Thoracic aorta (tissue), 2 donors: ENCODE data around the gene PTPN14. TPM values are rescaled to one million over a fixed set of nuclear protein-coding genes. Genes with fewer than 3 reads are reported as not detected.
"Not testable (repeated sequence)": the region's sequence is repeated elsewhere in the genome, so short reads cannot be mapped to it uniquely, and the experiment has no call there.

ENCODE experiments used
- ATAC-seq: fragments of 150-250 bp; one replicate; pipeline ENCODE4 v1.8.0; 2017; ENCODE audit warnings: low read depth; ENCODE audit not compliant: insufficient number of reproducible peaks, low FRiP score
- DNase-seq: peaks from one replicate; pipeline ENCODE4 v3.0.0-alpha.2; 2020; ENCODE audit warnings: low spot score
- H3K27ac ChIP-seq, 2 donors: fragments of 200-600 bp; sonication (generic); 1 replicate in 1 of 2; 2 replicates in 1 of 2; pipeline ENCODE4 v1.5.1; 2016; ENCODE audit warnings: mild to moderate bottlenecking in 2 of 2, moderate library complexity in 2 of 2
- H3K27me3 ChIP-seq: fragments of 200-600 bp; sonication (generic); replicated peaks from 2 replicates; pipeline ENCODE4 v1.6.0; 2016; ENCODE audit warnings: mild to moderate bottlenecking; ENCODE audit not compliant: insufficient read depth
- H3K36me3 ChIP-seq: fragments of 200-600 bp; sonication (generic); one replicate; pipeline ENCODE4 v1.5.1; 2016
- H3K4me1 ChIP-seq, 2 donors: fragments of 200-600 bp; sonication (generic); 1 replicate in 1 of 2; 2 replicates in 1 of 2; pipeline versions ENCODE4 v1.5.1 to v1.6.0; 2016; ENCODE audit warnings: low read depth in 2 of 2, mild to moderate bottlenecking in 1 of 2; ENCODE audit not compliant: control insufficient read depth in 1 of 2
- H3K4me3 ChIP-seq: fragments of 200-600 bp; sonication (generic); 2 replicates; pipeline ENCODE4 v1.5.1; 2016; ENCODE audit warnings: mild to moderate bottlenecking
- H3K9me3 ChIP-seq: fragments of 200-600 bp; sonication (generic); 2 replicates; pipeline ENCODE4 v1.5.1; 2016
- total RNA-seq, 2 donors: library from RNA; depleted of rRNA; stranded (reverse); fragments of >200 nt; gene quantifications; one replicate each; pipeline versions ENCODE4 v1.1.0 to v1.2.3, GENCODE V29; 2016
- TF ChIP-seq, protein P1 (sequence below): fragments of 200-600 bp; sonication (generic); IDR thresholded peaks from one replicate; pipeline ENCODE4 v1.5.1; 2019; ENCODE audit warnings: antibody characterized with exemption

Gene PTPN14
- total RNA-seq, 2 donors from 2014 or later = 33.3 to 63.8 TPM

DNA sequence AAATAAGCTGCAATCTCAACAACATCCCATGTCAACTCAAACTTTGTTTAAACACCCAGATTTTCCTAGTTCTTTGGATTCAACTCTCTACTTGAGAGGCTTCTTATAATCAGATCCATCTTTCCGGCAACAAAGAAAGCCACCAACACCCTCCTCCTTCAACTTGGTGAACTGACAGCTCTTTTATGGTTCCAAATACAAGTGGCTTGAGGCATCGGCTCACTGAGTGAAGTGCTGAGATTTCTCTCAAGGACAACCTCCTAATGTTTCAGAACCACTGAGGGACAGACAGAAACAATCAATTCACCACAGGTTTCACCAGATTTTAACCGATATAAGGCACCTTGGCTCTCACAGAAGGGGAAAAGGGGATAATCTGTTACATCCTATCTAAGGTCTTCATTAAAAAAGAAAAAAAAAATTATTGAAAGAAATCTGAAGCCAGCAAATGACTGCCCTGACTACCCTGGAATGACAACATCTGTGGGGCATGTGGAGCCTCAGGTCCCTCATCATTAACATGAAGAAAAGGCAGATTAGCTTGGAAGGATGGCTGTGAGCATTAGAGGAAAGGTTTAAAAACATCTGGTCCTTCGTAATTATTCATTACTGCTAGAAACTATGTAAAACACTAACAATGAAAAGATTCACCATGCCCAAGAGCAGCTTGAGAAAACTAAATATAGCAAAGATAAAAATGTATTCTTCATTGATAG is 50.9 kb downstream of the PTPN14 start:
- Histone ChIP-seq H3K27me3 (no peaks in the 10 kb centered on the region), H3K27ac (no peak overlapping the region), H3K4me1 (peaks cover 28 to 31% of the 10 kb centered on the region in 2 donors), H3K9me3 (no peaks in the 10 kb centered on the region), H3K36me3 (no peaks in the 10 kb centered on the region), H3K4me3 (no peak overlapping the region)
- TF ChIP-seq, protein P1, sequence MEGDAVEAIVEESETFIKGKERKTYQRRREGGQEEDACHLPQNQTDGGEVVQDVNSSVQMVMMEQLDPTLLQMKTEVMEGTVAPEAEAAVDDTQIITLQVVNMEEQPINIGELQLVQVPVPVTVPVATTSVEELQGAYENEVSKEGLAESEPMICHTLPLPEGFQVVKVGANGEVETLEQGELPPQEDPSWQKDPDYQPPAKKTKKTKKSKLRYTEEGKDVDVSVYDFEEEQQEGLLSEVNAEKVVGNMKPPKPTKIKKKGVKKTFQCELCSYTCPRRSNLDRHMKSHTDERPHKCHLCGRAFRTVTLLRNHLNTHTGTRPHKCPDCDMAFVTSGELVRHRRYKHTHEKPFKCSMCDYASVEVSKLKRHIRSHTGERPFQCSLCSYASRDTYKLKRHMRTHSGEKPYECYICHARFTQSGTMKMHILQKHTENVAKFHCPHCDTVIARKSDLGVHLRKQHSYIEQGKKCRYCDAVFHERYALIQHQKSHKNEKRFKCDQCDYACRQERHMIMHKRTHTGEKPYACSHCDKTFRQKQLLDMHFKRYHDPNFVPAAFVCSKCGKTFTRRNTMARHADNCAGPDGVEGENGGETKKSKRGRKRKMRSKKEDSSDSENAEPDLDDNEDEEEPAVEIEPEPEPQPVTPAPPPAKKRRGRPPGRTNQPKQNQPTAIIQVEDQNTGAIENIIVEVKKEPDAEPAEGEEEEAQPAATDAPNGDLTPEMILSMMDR = no peak
- DNase-seq (no peak), ATAC-seq (no peak)

DNA sequence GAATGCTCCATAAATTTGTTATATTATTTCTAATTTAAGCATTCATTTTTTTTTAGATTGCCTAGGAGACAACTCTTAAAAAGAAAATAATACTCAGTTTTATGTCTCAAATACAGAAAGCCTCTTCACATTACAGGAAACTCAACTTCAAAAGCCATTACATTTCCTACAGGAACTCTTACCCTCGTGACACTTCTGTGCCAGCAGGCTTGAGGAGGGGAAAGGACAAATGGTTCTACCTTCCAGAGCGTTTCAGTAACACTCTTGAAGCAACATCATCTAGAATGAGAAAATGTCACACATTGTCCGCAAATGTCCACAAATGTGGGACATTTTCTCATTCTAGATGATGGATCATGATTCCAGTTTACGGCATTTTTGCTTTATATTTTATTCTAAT is 51.7 kb downstream of the PTPN14 start:
- H3K9me3 ChIP-seq = no peaks in the 10 kb centered on the region
- peaks cover 23 to 26% of the 10 kb centered on the region in 2 donors for H3K4me1 ChIP-seq
- ATAC-seq = no peak
- no peaks in the 10 kb centered on the region for H3K36me3 ChIP-seq
- no peak for DNase-seq
- H3K4me3 ChIP-seq = no peak overlapping the region
- no peaks in the 10 kb centered on the region for H3K27me3 ChIP-seq
- TF ChIP-seq, protein P1 = no peak
- H3K27ac ChIP-seq = no peak overlapping the region

DNA sequence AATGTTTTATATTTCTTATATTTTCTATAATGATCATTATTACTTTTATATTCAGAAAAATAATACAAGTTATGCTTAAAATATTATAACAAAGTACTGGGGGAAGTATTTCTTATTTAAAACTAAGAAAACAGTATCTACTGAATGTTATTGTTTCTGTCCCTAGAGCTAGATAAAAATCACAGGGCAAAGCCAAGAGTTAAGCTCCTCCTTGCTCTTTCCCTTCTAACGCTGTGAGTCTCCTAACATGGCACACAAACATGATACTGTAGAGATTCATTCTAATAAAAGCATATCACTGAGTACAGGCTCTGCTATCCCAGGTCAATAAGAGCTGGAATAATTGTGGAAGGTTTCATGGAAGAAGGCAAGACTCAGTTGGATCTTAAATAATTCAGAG is 53.4 kb downstream of the PTPN14 start:
- DNase-seq (no peak), ATAC-seq (no peak)
- Histone ChIP-seq H3K27ac (no peak overlapping the region), H3K27me3 (no peaks in the 10 kb centered on the region), H3K4me3 (no peak overlapping the region), H3K4me1 (peaks cover 26 to 30% of the 10 kb centered on the region in 2 donors), H3K9me3 (no peaks in the 10 kb centered on the region), H3K36me3 (no peaks in the 10 kb centered on the region)
- TF ChIP-seq, protein P1 = no peak

DNA sequence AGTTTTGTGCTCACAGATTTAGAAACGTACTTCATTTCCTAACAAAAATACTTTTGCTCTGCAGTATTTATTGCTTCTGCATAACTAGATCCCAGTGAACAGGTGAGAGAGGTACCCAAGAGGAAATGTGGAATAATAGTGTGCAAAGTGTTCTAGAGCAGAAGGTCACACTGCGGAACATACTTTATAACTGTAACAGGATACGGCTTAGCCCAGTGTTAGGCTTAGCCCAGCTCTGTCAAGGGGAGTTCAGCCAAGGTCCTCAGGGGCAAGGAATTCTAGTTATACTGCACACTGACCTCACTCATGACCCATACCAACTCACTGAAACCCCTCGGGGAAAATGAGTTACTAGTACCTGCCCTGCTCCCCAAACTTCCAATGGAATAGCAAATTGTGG is 55.3 kb downstream of the PTPN14 start:
- ATAC-seq = no peak
- no peaks in the 10 kb centered on the region for H3K36me3 ChIP-seq
- TF ChIP-seq, protein P1 = no peak

DNA sequence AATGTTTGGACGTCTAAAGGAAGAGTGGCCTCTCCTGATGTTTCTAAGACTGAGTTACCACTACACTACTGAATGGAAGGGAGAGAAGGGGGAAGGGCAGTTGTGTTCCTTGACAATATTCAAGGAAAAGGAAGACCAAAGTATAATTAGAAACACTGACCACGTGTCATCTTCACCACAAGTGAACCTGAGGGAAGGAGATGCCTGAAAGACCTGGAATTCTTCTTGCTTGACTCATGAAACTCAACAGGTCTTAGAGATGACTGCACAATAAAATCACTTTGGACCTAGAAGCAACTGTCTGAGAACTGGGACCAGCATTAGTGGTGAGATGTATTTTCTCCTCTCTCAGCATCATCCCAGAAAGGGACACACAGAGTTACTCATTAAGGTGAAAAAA is 56.7 kb downstream of the PTPN14 start:
- Histone ChIP-seq H3K4me3 (no peak overlapping the region), H3K9me3 (no peaks in the 10 kb centered on the region), H3K4me1 (peaks cover 31 to 35% of the 10 kb centered on the region in 2 donors), H3K27ac (no peak overlapping the region), H3K27me3 (no peaks in the 10 kb centered on the region), H3K36me3 (no peaks in the 10 kb centered on the region)
- TF ChIP-seq, protein P1 = no peak
- DNase-seq = no peak
- no peak for ATAC-seq

More for the DNA sequence above, 55.3 kb downstream of the PTPN14 start:
- Histone ChIP-seq H3K27ac (peak overlapping the region in 1 of 2 donors; percentile 3), H3K27me3 (no peaks in the 10 kb centered on the region), H3K9me3 (no peaks in the 10 kb centered on the region), H3K4me3 (no peak overlapping the region), H3K4me1 (peaks cover 35 to 36% of the 10 kb centered on the region in 2 donors)
- no peak for DNase-seq

DNA sequence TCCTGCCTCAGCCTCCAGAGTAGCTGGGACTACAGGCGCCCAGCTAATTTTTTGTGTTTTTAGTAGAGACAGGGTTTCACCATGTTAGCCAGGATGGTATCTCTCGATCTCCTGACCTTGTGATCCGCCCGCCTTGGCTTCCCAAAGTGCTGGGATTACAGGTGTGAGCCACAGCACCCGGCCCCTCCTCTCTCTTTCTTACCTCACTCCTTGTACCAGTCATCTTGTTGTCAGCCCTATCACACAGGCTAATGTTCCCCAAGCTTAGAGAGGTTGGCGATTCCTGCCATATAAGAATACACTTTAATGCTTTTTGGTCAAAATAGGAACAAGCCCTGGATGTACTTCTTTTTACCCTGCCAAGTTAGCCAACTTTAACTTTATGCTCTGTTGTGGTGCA is 57.2 kb downstream of the PTPN14 start:
- DNase-seq, H3K27me3 ChIP-seq, H3K9me3 ChIP-seq, H3K36me3 ChIP-seq, ATAC-seq, H3K27ac ChIP-seq, H3K4me3 ChIP-seq: not testable (repeated sequence)
- peaks cover 31 to 35% of the 10 kb centered on the region in 2 donors for H3K4me1 ChIP-seq
